Stimulated activated CD8-positive, alpha-beta memory T cell treated with anti-CD3 and anti-CD28 coated beads, Interleukin-7, amount 100 ng/mL, for 1 hour (primary cell): ENCODE results near the gene SYNDIG1.

Experiments used
- DNase-seq, 2 donors: peaks; one replicate each; pipeline ENCODE4 v3.0.0-alpha.2; 2020; ENCODE audit warnings: low read depth in 2 of 2

The SYNDIG1 gene

DNA sequence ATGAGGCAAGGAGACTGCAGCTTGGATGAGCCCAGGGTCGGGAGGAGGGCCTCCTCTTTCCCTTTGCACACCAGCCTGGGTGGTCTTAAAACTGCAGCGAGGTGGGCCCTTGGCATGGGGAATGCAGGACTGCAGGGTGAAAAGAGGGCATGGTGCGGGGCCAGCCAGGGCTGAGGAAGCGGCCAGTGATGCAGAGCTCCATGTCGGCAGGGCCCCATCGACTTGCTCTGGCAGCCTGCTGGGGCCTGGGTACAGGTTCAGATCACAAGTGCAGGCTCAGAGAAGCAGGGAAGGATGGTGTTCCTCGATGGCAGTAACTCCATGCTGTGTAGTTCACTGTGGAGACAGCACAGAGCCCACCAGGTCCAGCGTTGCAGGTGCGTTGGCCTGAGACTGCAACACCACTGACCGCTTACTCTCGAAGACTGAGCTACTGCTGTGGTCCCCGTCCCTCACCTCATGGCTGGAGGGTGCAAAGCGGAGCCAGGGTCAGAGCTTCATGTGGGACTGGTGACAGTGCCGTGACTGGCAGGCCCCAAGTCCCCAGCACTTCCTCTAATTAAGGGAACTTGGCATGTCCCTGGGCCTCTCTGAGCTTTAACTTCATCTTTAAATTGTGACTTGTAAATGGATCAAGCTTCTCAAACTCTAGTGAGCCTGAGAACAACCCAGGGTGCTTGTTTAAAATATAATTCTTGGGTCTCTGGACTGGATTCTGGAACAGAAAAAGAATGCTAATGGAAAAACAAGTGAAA is 223.2 kb downstream of the SYNDIG1 start:
- no peak for DNase-seq

DNA sequence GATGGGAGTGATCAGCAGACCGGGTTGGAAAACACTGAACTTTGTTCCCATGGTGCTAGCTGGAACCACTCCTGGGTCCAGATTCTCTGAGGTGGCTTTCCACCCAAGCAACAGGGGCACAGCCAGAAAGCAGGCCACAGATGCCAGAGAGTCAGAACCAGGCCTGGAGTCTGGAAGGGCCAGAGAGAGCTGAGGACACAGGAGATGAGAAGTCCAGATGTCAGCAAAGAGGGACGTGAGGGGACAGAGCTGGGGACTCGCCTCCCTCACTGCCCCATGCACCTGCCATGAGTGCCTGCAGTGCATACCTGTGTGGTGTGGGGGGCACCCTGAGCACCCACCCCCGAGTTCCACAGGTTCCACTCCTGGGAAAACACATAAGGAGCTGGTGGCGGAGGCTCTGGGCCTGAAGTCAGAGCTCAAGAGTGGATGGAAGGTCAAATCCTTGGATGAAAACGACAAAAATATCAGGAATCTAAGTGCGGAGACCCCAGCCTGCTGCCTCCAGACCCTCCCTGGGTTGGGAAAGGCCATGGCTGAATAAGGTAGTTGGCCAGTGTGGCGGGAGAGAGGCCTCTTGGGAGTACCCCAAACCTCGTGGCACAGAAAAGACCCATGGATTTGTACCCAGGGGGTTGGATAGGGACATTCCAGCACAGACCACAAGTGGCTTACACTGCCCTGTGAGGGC is 224.2 kb downstream of the SYNDIG1 start:
- DNase-seq: no peak

DNA sequence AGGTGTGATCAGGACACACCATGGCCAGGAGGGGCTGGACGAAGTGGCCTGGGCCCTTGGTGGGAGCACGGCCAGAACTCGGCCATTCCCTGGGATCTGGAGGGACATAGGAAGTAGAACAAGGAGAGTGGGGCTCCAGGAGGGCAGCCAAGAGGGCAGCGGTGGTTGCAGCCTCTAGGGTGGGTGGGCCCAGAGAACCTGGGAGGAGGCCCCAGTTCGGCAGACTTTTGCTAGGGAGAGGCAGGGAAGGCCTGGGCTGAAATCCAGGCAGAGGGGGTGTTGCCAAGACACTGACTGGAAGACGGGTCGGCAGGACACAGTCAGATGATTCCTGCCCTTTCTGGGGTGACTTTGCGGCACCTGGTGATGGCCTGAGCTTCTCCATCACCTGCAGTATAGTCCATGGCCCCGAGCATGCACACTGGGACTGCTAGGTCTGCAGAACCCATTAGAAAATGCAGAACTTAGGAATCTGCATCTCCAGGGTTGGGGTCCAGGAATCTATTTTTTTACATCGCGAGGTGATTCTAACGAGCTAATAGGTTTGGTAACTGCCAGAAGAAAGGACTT is 224.8 kb downstream of the SYNDIG1 start:
- DNase-seq: no peak

DNA sequence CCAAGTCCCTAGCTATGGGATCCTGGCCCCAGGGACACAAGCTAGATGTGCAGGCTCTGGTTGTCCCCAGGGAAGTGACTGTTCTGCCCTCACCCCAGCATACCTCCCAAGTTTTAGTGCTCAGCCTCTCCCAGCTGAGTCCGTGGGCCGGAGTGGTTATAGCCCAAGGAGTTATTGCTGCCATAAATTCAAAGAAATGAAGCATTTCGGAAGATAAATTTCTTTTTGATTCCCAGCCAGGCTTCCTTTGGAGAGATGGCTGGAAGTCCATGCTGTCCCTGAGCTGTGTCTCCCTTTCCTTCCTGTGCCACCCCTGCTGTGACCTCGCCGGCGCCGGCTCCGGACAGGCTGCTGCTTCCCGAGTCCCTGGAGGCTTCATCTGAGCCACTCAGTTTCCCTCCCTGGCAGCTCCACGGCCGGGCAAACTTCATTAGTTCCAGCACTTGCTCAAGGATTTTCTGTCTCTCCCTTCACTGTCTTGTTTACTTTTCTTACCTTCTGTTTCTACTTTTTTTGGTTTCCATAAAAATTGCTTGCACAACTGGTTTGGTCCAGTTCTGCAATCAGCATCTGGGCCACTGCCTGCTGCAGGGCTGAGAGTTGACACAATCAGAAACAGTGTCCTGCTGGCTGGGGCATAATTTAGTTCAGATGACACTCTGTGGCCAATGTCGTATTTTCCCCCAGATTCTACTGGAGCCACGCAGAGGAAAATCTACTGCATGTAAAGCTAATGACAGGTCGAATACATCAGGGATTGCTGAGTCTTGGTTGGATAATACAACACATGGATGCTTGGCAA is 225.5 kb downstream of the SYNDIG1 start:
- DNase-seq: no peak

DNA sequence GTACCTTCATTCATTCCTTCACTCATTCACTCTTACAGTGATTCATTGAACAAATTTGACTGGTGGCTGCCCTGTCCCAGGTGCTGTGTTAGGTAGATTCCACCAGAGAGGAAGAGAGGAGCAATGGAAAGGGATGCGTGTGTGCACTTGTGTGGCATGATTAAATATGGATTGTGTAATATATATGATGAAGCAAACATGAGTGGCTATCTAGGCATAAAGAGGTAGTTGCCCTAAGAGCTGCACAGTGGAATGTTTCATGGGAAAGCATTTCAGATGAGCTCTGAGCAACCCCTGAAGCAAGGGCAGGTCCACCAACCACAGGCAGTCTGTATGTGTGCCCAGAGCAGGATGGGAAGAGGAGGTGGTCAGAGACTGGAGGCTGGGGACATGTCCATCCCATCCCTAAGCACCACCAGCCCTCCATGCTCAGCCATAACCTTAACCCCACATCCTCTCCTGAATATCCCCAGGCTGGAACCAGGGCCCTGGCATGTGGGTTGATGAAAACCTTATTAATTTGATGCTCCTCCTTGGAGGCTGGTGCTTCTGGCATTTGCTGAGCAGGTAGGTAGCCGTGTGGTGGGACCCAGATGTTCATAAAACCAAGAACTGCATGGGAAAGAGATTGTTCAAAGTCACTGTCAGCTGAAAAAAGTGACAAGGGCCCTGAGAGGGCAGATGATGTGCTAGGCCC is 226.2 kb downstream of the SYNDIG1 start:
- DNase-seq: no peak

DNA sequence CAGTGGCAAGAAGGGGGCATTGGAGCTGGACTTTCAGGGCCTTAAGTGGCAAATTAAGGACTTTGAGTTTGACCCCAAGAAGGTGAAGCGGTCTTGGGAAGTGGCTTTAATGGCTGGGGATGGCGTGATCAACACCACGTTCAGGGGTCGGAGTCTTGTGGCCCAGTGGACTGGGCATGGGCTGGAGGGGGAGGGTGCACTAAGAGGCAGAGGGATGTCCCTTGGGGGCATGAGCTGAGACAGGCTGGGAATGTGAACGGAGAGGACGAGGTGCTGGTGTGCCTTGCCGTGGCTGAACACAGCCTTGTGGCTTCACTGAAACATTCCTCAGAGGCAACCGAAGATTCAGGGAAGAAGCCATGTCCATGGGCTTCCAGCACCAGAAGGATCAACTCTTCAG is 227.0 kb downstream of the SYNDIG1 start:
- DNase-seq: no peak

DNA sequence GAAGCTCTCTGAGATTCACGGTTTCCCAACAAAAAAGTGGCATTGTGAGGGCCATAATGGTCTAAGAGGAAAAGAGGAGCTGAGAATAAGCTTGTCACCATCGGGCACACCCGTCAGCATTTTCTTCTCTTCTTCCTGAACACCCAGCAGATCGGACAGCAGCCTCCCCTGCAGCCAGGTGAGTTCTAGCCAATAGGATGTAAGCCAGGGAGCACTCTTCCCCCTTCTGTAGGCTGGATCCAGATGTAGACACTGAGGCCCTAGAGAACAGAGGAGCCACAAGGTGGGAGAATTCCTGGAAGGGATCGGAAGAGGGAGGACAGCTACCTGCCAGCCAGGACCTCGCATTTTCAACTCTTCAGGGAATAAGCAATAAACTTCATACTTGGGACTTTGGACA is 228.0 kb downstream of the SYNDIG1 start:
- no peak for DNase-seq

DNA sequence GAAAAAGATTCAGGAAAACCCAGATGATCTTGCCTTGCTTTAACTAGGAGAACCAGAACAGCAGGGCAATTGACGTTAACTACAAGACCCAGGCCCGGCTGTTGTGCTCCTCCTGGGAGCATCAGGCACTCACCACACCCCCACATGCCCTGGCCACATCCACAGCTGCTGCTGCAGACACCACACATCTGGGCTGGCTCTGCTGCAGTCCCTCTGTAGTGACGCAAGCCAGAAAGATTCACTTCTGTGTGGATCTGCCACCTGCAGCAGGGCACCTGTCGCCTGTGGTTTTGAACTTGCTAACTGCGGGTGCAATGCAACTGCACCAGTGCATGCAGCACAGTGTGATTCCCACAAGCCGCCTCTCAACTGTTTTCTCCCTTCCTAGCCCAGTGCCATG is 228.8 kb downstream of the SYNDIG1 start:
- no peak for DNase-seq

DNA sequence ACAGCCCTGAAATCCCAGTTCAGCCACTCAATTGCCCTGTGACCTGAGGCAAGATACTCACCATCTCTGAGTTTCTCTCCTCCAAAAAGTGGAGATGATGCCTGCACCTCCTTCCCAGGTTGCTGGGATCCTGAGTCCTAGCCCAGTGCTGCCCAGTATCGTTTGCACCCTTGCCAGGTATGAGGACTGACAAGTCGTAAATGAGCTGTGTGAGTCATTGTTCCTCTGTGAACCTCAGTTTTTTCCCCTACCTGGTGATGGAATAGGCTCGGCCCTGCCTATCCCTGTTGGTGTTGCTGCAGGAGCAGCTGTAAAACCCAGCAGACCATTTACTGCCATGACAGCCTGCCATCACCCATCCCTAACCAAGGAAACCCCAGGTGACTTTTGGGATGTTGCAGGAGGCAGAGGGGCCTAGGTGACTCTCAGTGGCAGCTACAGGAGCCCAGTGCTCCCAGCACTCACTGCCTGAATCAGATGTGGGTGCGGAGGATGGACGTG is 229.3 kb downstream of the SYNDIG1 start:
- no peak for DNase-seq

DNA sequence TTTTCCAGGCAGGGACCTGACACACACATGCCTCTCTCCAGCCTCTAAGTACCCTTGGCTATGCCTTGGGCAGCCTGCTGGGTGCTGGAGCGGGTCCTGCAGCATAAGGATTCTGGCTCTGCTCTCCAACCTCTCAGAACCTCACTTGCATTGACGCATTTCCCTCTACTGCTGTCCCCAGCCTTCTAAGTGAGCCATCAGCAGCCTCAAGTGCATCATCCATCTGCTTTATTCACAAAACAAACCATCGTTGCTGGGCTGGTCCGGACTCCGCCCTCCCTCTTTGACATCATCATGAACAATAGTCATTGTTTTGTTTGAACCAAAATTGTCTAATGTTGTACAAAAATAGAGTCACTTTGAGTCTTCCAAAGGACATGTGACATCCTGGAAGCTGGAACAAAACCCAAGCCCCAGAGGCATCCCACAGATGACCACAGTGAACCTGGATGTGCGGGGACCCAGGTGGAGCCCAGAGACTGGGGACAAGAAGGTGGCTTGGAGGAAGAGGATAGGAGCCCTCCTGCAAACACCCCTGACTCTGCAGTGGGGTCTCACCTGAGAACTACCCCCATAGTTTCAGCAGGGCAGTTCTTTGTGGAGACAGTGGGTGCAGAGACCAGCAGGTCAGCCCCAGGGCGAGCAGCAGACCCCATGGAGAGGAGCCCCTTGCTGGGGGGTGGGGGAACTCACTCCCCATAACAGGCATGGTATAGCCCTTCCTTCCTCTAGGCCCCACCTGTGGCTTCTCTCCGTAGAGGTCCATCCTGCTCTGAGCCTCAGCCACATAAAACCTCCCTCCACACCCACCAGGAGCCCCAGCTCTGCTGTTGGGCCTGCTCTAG is 230.1 kb downstream of the SYNDIG1 start:
- DNase-seq: no peak

DNA sequence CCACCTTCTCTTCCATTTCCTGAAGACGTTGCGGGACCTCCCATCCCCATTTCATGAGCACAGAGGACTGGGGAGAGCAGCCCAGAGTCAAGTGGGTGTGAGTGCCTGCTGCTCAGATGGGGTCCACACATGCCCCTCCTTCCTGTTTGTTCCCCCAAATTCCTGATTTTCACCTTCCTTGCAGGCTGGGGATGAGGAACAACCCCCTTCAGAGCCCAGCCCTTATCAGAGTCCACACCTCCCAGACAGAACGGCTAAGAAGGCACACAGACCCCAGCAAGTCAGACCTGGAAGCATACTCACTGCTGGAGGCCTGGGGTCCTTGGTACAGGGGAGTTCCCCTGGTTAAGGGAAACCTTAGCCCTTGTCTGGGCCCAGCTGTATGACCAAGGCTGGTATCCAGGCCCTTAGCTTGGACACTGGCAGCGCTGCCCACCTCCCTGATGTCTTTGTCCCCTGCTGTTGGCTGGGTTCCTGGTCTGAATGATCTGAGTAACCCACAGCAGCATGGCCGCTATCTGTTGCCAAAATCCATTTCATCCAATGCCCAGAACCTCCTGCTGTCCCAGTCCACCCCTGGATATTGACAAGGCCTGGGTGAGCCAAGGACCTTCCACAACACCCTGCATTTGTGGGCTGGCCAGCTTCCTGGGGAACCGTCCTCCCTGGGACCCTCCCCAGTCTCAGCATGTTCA is 230.9 kb downstream of the SYNDIG1 start:
- no peak for DNase-seq

DNA sequence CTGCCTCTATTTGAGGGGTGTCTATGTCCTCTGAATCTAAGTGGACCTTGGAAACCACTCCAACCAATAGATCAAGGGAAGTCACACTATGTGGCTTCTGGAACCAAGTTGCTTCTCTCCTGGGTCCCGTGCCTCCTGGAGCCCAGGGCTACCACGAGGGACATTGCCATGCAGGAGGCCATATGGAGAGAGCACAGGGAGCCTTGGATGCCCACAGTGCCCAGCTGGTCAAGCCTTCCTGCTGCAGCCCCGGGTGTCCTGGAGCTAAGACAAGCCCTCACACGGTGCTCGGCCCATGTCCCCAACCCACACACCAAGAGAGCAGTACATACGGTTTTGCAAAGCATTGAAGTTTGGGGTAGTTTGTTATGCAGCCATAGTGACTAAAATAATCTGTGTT is 231.6 kb downstream of the SYNDIG1 start:
- DNase-seq: no peak

DNA sequence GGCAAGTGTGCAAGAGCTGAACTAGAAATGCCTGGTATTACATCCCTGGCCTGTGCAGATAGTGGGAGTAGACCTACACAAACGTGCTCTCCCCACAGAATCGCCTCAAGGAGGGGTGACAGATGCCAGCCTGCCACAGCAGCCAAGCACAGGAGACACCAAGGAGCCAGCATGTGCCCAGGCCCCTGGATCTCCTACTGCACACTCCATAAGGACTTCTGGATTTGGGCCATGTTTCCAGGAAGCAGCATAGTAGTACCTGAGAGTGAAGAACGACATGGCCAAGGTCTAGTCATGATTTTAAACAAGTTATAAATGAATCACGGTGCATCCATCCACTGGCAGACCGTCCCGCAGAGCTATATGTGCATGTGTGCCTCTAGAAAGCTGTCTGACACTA is 232.2 kb downstream of the SYNDIG1 start:
- DNase-seq: no peak

DNA sequence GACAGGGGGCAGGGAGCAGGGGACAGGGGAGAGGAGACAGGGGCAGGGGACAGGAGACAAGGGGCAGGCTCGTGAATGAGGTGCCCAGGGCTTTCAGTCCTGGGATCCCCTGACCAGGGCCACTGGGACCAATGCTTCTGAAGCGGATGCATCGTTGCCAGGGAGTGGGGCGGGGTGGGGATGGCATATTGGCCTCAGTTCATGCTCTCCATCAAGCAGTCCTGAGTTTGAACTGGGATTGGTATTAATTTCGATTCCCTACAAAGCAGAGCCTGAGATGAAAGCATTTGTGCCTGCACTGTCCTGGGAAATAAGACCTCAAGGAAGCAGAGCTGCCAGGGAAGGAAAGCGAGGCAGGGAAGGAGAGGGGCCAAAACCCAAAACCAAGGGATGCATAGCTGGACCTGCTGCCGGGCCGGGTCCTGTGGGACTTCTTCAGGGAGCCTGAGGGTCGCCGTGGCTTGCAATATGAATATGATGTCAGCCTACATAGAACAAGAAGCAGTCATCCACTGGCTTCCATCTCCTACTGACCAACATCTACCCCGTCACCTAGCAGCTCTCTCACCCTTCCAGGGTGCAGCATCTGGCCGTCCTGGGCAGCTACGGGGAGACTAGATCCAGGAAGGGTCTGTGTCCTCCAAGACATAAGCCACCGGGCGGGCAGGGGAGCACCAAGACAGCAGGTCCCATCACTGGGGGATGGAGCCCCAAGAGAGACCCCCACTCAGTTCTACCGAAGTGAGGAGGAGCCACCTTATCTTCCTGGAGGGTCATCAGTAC is 233.3 kb downstream of the SYNDIG1 start:
- no peak for DNase-seq

DNA sequence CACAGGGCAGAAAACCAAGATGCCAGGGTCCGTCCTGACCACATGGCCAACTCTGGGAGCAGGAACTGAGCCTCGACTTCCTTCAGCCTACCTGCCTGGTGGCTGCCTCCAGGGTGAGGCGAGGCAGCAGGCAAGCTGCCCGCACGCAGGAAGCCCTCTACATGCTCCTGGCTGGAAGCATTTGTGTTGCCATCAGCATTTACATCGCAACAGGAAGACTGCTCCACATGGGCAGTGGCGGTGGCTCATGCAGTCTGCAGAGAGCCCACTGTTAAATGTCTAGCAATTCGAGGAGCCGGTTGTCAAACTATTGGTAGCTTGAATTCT is 233.8 kb downstream of the SYNDIG1 start:
- DNase-seq: no peak

DNA sequence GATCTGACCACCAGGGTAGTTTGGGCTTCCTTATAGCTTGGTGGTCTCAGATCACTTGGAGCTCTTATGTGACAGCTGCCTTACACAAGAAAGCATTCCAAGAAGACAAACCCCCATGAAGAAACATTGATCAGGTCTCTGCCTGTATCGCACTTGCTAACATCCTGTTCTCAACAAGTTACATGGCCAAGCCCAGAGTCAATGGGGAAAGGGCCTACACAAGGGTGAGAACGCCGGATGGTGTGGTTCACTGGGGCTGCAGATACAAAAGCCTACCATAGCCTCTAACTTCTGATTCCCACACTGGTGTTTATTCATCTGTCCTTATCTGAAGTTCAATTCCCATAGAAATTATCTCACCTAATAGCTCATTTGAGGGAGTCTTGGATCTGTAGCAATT is 235.5 kb downstream of the SYNDIG1 start:
- DNase-seq: no peak

DNA sequence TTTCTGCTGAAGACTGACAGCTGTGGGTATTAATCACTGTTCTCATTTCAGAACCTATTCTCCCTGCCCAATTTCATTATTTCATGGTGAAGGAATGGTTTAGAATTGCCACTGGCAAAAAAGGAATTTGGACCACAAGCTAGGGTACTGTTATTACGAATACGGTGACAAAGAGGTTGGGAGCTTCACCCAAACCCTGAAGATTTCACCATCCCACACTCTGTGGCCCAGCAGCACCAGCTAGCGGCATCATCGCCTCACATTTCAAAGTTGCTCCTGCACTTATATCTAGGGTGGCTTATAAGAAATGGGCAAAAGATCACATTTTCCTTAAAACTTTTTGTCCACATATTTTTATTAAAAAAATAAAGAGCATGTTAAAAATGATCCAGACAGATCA is 236.1 kb downstream of the SYNDIG1 start:
- no peak for DNase-seq

DNA sequence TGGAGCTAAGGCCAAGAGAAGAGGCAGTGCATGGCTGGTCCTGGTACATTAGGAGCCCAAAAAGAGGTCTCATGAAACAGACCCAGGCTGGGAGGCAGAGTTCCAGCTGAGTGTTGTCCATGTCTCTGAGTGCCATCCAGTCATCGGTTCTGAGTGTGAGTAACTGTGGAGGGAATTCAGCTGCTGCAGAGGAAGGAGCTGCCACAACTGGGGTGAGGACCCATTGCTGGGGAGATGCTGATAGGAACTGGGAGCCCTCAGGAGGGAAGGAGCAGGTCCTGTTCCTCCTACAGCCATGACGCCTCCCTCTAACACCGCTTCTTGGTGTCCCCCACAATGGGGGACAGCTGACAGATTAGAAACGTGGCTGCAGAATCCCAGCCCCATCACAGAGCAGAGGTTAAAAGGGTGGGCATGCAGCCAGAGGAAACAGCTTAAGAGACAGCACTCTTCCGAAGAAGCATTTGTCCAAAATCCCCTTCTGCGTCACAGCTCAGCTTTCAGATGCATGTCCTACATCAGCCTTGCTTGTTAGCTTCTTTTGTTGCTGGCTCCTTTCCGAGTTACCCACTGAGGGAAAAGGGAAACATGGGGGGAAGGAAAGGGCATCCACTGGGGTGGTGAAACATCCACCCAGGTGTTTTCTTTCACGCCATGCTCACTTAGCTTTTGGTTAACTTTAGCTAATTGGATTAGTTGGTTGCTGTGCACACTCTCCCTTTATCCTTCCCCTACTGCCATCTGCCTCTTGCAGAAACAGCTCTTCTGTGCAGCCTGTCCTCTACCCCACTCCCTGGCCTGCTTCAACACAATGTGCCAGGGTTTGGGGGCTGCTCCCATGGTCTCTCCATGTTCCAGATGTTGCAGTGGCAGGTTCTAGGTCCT is 239.2 kb downstream of the SYNDIG1 start:
- no peak for DNase-seq
